ENCODE measurements around the gene EAF1. TPM values are rescaled to one million over a fixed set of nuclear protein-coding genes. Genes with fewer than 3 reads are reported as not detected.

The EAF1 gene
- polyA plus RNA-seq, 1 donor from 2014 or later: 45.4 TPM

DNA sequence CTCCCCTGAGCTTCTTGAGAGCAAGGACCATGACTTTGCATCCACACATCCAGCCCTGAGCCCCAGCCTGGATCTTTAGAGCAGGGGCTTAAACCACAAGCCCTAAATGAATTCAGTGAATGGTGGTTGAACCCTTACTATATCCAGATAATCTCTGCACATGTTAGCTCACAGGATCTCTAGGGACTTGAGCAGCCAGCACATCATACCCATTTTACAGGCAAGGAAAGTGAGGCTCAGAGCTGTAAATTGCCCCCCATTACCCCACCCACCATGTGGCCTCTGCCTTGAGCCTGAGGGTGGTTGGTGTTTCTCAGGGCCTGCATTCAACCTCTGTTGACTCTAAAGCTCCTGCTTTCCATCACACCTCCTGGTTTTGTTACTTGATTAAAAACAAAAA lies 27.6 kb downstream of the EAF1 start:
- Histone ChIP-seq H2AFZ (ENCODE audit: low read depth, low read length) (no peak overlapping the region), H3K79me2 (replicated peaks; ENCODE audit: insufficient read depth, low read length) (no peaks in the 10 kb centered on the region), H3K9me3 (ENCODE audit: low read length) (no peaks in the 10 kb centered on the region), H3K4me3 (ENCODE audit: low read length) (no peak overlapping the region), H3K9ac (ENCODE audit: low read length) (no peak overlapping the region), H3K36me3 (ENCODE audit: insufficient read depth, low read length) (no peaks in the 10 kb centered on the region), H3K9me2 (ENCODE audit: insufficient read depth, low read length) (no peaks in the 10 kb centered on the region), H3K4me2 (ENCODE audit: low read length) (no peak overlapping the region), H3K27me3 (ENCODE audit: insufficient read depth, low read depth, low read length) (no peaks in the 10 kb centered on the region), H3F3A (ENCODE audit: insufficient read depth, low read length, poor library complexity, severe bottlenecking) (no peaks in the 10 kb centered on the region), H4K20me1 (ENCODE audit: insufficient read depth) (no peaks in the 10 kb centered on the region), H3K27ac (ENCODE audit: low read length) (no peak overlapping the region)
- TF ChIP-seq REST (IDR thresholded peaks at IDR 0.05; ENCODE audit: borderline replicate concordance) (no peak), TAF1 (IDR thresholded peaks at IDR 0.05; ENCODE audit: low read depth) (no peak), SMC3 (conservative IDR thresholded peaks at IDR 0.05; ENCODE audit: poor library complexity) (no peak)
- TF ChIP-seq, protein P1, sequence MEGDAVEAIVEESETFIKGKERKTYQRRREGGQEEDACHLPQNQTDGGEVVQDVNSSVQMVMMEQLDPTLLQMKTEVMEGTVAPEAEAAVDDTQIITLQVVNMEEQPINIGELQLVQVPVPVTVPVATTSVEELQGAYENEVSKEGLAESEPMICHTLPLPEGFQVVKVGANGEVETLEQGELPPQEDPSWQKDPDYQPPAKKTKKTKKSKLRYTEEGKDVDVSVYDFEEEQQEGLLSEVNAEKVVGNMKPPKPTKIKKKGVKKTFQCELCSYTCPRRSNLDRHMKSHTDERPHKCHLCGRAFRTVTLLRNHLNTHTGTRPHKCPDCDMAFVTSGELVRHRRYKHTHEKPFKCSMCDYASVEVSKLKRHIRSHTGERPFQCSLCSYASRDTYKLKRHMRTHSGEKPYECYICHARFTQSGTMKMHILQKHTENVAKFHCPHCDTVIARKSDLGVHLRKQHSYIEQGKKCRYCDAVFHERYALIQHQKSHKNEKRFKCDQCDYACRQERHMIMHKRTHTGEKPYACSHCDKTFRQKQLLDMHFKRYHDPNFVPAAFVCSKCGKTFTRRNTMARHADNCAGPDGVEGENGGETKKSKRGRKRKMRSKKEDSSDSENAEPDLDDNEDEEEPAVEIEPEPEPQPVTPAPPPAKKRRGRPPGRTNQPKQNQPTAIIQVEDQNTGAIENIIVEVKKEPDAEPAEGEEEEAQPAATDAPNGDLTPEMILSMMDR (IDR thresholded peaks at IDR 0.05; ENCODE audit: poor library complexity, severe bottlenecking): no peak

DNA sequence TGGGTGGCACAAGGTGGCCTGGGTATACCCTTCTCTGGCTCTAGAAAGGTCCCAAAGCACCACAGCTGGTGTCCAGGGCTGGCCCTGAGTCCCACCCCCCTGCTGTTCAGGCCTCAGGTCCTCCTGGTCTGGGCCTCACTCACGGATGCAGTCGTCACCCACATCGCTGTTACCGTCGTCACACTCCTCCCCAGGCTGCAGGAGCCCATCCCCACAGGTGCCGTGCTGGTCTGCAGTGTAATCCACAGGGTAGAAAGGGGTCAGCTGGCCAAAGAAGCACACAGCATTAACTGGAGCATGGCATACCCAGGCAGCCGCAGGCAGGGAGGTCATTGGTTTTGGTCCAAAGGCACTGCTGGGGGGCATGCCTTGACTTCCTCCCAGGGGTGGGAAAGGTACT lies 28.4 kb downstream of the EAF1 start:
- H3K27ac ChIP-seq (ENCODE audit: low read length): no peak overlapping the region
- no peak overlapping the region for H3K4me3 ChIP-seq (ENCODE audit: low read length)
- no peak for TF ChIP-seq MXI1 (conservative IDR thresholded peaks at IDR 0.05; ENCODE audit: poor library complexity, severe bottlenecking)
- no peak for TF ChIP-seq TAF1 (IDR thresholded peaks at IDR 0.05; ENCODE audit: low read depth)
- no peak for TF ChIP-seq EP300 (conservative IDR thresholded peaks at IDR 0.05; ENCODE audit: poor library complexity, severe bottlenecking)
- no peak for TF ChIP-seq RAD21 (conservative IDR thresholded peaks at IDR 0.05)
- TF ChIP-seq SMC3 (conservative IDR thresholded peaks at IDR 0.05; ENCODE audit: poor library complexity): no peak
- no peak for TF ChIP-seq EZH2 (IDR thresholded peaks at IDR 0.05; ENCODE audit: borderline replicate concordance, insufficient read depth, low read length, poor library complexity, severe bottlenecking)
- TF ChIP-seq, protein P1 (IDR thresholded peaks at IDR 0.05; ENCODE audit: poor library complexity, severe bottlenecking): no peak
- no peak for TF ChIP-seq POLR2AphosphoS5 (IDR thresholded peaks at IDR 0.05)
- no peak for TF ChIP-seq REST (IDR thresholded peaks at IDR 0.05; ENCODE audit: borderline replicate concordance)
- no peaks in the 10 kb centered on the region for H3F3A ChIP-seq (ENCODE audit: insufficient read depth, low read length, poor library complexity, severe bottlenecking)
- H3K36me3 ChIP-seq (ENCODE audit: insufficient read depth, low read length): no peaks in the 10 kb centered on the region
- H3K4me2 ChIP-seq (ENCODE audit: low read length): no peak overlapping the region
- H2AFZ ChIP-seq (ENCODE audit: low read depth, low read length): no peak overlapping the region
- H3K9me2 ChIP-seq (ENCODE audit: insufficient read depth, low read length): no peaks in the 10 kb centered on the region
- H3K79me2 ChIP-seq (replicated peaks; ENCODE audit: insufficient read depth, low read length): no peaks in the 10 kb centered on the region
- no peaks in the 10 kb centered on the region for H3K27me3 ChIP-seq (ENCODE audit: insufficient read depth, low read depth, low read length)
- no peak overlapping the region for H3K9ac ChIP-seq (ENCODE audit: low read length)
- H4K20me1 ChIP-seq (ENCODE audit: insufficient read depth): no peaks in the 10 kb centered on the region
- no peaks in the 10 kb centered on the region for H3K9me3 ChIP-seq (ENCODE audit: low read length)
